Activated CD4-positive, alpha-beta T cell treated with anti-CD3 and anti-CD28 coated beads, Interleukin-2, amount 10 ng/mL, durations not matched to agents 7 days and 5 days (primary cell): Measurements from ENCODE around the gene NME7. TPM values are rescaled to one million over a fixed set of nuclear protein-coding genes. Genes with fewer than 3 reads are reported as not detected.
A peak's percentile ranks its signal among the peaks of the same experiment; 100 is the strongest.

Experiments
- CTCF ChIA-PET: fragments of 350-600 bp; sonication (Branson Sonifier 250); formaldehyde crosslinking; loops from one replicate; lab custom pipeline; 2021; ENCODE audit warnings: antibody characterized with exemption; lab: Charles Lee
- POLR2A ChIA-PET: fragments of 350-600 bp; sonication (Branson Sonifier 250); formaldehyde crosslinking; loops from one replicate; lab custom pipeline; 2021; ENCODE audit warnings: antibody characterized with exemption; lab: Charles Lee
- DNase-seq: peaks from one replicate; pipeline ENCODE4 v3.0.0-alpha.2; 2020
- H3K27ac Mint-ChIP-seq: one replicate; pipeline ENCODE4 v1.8.0; 2021; ENCODE audit warnings: mild to moderate bottlenecking, moderate library complexity, mixed read lengths
- H3K27me3 Mint-ChIP-seq: one replicate; pipeline ENCODE4 v1.8.0; 2021; ENCODE audit warnings: mixed read lengths
- H3K36me3 Mint-ChIP-seq: one replicate; pipeline ENCODE4 v1.8.0; 2021; ENCODE audit warnings: low read depth, mixed read lengths
- H3K4me1 Mint-ChIP-seq: one replicate; pipeline ENCODE4 v1.8.0; 2021; ENCODE audit warnings: mixed read lengths
- H3K4me3 Mint-ChIP-seq: one replicate; pipeline ENCODE4 v1.8.0; 2021; ENCODE audit warnings: mild to moderate bottlenecking, moderate library complexity, mixed read lengths
- H3K9me3 Mint-ChIP-seq: one replicate; pipeline ENCODE4 v1.8.0; 2021; ENCODE audit warnings: mixed read lengths
- total RNA-seq, 2 experiments: library from RNA; stranded (reverse); gene quantifications; one replicate each; pipeline ENCODE4 v1.2.3, GENCODE V29; 2021

Gene NME7
- total RNA-seq, 2 experiments from 2014 or later = 16.6 to 16.9 TPM

DNA sequence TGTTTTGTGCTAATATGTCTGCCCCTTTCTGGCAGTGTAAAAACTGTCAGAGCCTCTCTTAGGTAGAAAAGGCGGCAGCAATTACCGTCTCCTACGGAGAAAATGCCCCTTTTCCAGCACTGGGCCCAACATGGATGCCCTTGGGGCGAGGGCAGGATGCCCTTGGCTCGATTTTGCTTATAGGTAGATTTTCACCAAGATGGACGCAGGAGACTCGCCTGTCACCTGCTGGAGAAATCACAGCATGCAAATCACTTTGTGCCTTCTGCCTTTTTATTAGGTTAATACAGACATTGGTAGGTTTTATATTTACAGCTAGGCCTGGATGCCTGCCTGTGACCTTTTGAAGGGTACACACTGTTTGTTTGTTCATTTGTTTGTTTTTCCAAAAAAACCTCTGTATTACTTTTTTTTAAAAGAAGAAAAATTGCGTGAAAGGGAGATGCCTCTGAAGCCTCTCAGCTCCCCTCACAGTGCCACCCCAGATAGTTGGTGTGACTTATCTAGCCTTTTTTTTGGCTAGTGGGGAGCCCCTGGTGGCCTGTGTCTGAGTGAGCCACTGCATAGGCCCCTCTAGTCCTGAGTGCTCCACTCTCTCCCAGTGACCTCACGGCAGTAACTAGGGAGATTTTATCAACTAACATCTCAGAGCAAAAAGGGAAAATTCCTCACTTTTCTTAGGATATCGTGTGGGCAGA is 258.6 kb downstream of the NME7 start:
- H3K9me3 Mint-ChIP-seq = no peaks in the 10 kb centered on the region
- DNase-seq = no peak
- CTCF ChIA-PET = interaction anchor here (0.6 to 1.4 kb wide), 4 partner anchors 11 to 249 kb away, joined by 3 to 4 read pairs (median 3); no protein-coding TSS in a partner anchor
- peaks cover 13% of the 10 kb centered on the region for H3K27me3 Mint-ChIP-seq
- H3K4me1 Mint-ChIP-seq = peaks cover 28% of the 10 kb centered on the region
- peaks cover 2% of the 10 kb centered on the region for H3K36me3 Mint-ChIP-seq
- no peak overlapping the region for H3K27ac Mint-ChIP-seq
- POLR2A ChIA-PET = no interaction called here
- H3K4me3 Mint-ChIP-seq = no peak overlapping the region

DNA sequence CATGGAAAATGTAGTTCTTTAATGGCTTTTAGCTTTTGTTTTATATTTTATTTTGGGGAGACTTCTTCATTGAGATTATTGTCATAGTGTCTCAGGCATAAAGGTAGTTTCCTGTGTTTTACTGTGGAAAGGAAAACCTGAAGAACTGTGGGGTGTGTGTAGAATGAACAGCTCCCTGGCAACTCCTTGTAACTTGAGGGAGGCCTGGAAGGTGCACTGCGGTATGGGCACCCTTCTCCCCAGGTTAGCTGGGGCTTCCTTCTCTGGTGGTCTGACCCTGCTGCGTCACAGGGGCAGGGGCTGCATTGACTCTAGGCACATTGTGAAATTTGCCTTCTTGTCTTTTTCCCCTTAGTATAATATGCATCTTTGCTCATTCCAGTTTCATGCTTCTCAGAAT is 259.4 kb downstream of the NME7 start:
- H3K36me3 Mint-ChIP-seq = peaks cover 2% of the 10 kb centered on the region
- DNase-seq = no peak
- peaks cover 13% of the 10 kb centered on the region for H3K27me3 Mint-ChIP-seq
- H3K27ac Mint-ChIP-seq = no peak overlapping the region
- CTCF ChIA-PET = interaction anchor here (0.7 to 1.2 kb wide), 2 partner anchors 12 to 13 kb away, joined by 3 to 5 read pairs; no protein-coding TSS in a partner anchor
- POLR2A ChIA-PET = no interaction called here
- H3K4me1 Mint-ChIP-seq = peaks cover 28% of the 10 kb centered on the region
- H3K9me3 Mint-ChIP-seq = no peaks in the 10 kb centered on the region
- peak overlapping the region; percentile 70 for H3K4me3 Mint-ChIP-seq

DNA sequence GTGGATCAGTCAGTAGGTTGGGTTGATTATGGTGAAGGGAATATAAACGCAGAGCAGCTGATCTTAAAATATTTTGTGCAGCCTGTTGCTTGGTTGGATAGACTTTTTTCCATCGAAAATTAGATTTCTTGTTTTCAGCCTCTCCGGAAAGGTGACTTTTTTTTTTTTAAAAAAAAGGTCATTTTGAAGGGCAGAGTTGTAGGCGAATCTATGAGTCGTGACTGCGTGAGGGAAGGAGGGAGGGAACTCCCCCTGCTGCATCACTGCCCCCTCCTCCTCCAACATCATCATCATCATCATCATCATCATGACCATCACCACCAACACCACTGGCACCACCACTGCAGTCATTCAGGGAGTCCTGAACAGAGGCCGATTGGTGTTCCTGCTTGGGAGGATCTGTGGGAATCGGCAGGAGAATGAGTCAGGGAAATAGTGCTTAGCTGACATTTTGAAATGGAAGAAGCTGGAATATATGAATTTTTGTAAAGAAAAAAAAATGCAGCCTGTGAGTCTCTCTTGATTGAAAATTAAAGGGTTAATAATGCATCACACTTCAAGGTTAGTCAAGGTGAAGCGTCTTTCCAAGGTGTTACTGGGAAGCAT is 259.9 kb downstream of the NME7 start:
- H3K27ac Mint-ChIP-seq = no peak overlapping the region
- H3K9me3 Mint-ChIP-seq = no peaks in the 10 kb centered on the region

DNA sequence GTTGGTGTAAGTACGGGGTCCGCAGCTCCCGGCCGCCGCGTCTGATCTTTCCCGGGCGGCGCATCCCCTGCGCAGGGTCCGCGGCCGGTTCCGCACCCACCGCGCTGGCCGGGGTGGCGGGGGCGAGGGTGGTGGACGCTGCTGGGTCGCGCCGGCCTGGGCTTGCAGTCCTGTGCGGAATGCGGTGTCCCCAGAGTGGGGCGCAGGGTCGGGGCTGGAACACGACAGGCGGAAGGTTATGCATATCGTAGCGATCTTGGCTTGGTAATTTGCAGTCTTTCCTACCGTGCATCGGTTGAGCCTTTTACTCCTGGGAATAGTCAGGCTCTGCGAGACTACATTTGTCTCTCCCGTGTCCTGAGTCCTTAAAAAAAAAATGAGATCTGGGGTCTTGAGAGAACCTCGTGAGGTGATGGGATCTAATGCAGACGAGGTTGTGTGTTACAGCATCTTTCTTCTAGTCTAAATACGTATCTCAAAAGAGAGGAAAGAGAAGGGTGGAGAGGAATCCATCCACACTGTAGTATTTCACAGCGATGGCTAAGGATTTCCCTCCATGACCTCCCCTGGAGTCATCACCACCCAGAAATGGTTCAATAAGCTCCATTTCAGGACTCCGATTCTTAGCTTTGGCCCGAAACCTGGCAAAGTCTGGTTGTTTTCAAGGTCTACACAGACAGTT is 260.5 kb downstream of the NME7 start:
- Mint-ChIP-seq H3K4me1 (peaks cover 28% of the 10 kb centered on the region), H3K4me3 (peak overlapping the region; percentile 70), H3K27me3 (peaks cover 15% of the 10 kb centered on the region), H3K27ac (no peak overlapping the region), H3K9me3 (no peaks in the 10 kb centered on the region), H3K36me3 (no peaks in the 10 kb centered on the region)
- CTCF ChIA-PET = interaction anchor here (0.6 to 1.6 kb wide), 5 partner anchors 12 to 585 kb away, joined by 3 to 5 read pairs (median 4); no protein-coding TSS in a partner anchor
- POLR2A ChIA-PET = no interaction called here
- DNase-seq = no peak

More for the DNA sequence above, 259.9 kb downstream of the NME7 start:
- peaks cover 13% of the 10 kb centered on the region for H3K27me3 Mint-ChIP-seq
- CTCF ChIA-PET = interaction anchor here (0.6 to 1.2 kb wide), 3 partner anchors 13 to 585 kb away, joined by 4 to 5 read pairs (median 5); no protein-coding TSS in a partner anchor
- H3K36me3 Mint-ChIP-seq = peaks cover 2% of the 10 kb centered on the region
- peaks cover 28% of the 10 kb centered on the region for H3K4me1 Mint-ChIP-seq
- POLR2A ChIA-PET = no interaction called here
- H3K4me3 Mint-ChIP-seq = peak overlapping the region; percentile 70
- DNase-seq = no peak

DNA sequence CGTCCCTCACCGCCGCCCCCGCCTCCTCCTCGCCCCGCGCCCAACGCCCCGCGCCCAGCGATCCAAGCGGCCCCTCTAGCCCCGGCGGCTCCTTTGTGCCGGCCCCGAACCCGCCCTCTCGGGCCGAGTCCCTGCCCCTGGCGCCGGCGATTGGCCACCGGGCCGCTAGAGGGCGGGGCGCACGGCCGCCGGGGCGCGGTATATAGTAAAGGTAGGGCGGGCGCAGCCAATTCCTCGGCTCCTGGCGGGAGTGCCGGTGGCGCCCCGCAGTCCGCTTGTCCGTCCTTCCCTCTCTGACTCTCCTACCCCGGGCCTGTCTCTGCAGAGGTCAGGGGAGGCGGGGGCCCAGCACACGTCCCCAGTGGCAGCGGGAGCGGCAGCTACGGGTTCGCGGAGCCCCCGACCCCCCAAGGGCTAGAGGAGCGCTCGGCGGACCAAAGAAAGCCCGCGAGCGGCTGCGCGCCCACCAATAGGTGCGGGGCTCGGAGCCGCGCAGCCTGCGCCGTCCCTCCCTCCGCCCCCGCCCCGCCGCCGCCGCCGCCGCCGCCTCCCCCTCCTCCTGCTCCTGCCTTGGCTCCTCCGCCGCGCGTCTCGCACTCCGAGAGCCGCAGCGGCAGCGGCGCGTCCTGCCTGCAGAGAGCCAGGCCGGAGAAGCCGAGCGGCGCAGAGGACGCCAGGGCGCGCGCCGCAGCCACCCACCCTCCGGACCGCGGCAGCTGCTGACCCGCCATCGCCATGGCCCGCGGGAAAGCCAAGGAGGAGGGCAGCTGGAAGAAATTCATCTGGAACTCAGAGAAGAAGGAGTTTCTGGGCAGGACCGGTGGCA is 261.3 kb downstream of the NME7 start, which contains the start of gene ATP1B1:
Gene ATP1B1 (plus strand): TSS at position 596 of the 826 bp plus-strand sequence. CDS start 140 bp downstream, at position 736.
- H3K9me3 Mint-ChIP-seq = no peaks in the 10 kb centered on the region
- no peaks in the 10 kb centered on the region for H3K36me3 Mint-ChIP-seq
- POLR2A ChIA-PET = no interaction called here
- peak within 1 kb of the TSS; percentile 70 for H3K4me3 Mint-ChIP-seq
- CTCF ChIA-PET = interaction anchor here (0.5 to 1.6 kb wide), 3 partner anchors 8 to 87 kb away, joined by 3 read pairs; no protein-coding TSS in a partner anchor
- H3K4me1 Mint-ChIP-seq = peaks cover 28% of the 10 kb centered on the region
- DNase-seq = peak; percentile 80
- H3K27ac Mint-ChIP-seq = peak within 1 kb of the TSS; percentile 60
- H3K27me3 Mint-ChIP-seq = peaks cover 15% of the 10 kb centered on the region

DNA sequence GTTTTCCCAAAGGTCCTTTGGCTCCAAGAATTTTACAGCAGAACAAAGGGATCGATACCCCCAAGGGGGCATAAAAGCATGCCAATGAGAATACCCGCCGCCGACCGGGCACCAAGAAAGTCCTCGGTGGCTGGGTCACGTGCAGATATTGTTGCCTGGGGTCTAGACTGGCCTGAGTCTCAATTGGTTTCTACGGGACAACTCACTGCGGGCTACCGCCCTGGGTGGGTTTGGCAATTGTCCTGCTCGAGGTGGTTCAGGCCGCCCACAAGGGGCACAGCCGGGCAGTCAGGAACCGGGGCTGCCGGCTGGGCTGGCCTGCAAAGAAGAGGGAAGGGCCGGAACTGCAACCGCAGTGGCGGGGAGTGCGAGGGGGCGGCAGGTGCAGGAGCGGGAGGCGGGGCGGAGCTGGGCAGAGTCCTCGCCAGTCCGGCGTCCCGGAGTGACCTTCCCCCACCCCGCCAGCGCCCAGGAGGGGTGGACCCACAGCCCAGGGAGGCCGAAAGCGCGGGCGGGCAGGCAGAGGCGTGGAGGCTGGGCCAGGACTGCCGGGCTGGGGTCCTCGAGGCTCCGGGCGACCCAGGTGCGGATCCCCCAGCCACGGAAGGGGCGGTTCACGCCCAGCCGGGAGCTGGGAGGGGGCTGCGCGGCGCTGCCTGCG is 262.0 kb downstream of the NME7 start:
- Mint-ChIP-seq H3K9me3 (no peaks in the 10 kb centered on the region), H3K4me3 (peak overlapping the region; percentile 63), H3K36me3 (no peaks in the 10 kb centered on the region), H3K27ac (no peak overlapping the region), H3K27me3 (peaks cover 21% of the 10 kb centered on the region), H3K4me1 (peaks cover 28% of the 10 kb centered on the region)
- peak; percentile 26 for DNase-seq
- POLR2A ChIA-PET = no interaction called here
- CTCF ChIA-PET = interaction anchor here (0.5 to 1.7 kb wide), 3 partner anchors 9 to 87 kb away, joined by 3 to 4 read pairs (median 3); no protein-coding TSS in a partner anchor

DNA sequence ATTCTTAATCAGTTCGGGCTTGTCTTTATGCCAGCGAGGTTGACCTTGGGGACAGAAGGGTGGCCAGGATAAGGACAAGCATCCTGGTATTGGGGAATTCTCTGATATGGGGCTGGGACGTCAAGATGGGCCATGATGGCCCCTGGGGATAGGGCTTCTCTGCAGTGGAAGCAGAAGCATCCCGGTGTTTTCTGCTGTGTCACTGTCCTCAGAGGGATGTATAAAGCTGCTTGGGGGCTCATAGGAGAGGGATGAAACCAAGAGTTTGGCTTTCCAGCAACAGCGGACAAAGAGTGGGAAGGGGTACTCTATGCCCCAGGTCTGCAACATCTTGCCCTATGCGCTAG is 262.5 kb downstream of the NME7 start:
- Mint-ChIP-seq H3K9me3 (no peaks in the 10 kb centered on the region), H3K36me3 (no peaks in the 10 kb centered on the region), H3K27ac (no peak overlapping the region), H3K4me1 (peaks cover 23% of the 10 kb centered on the region), H3K27me3 (peaks cover 21% of the 10 kb centered on the region), H3K4me3 (peak overlapping the region; percentile 63)
- ChIA-PET POLR2A (no interaction called here), CTCF (interaction anchor here (1.2 to 1.7 kb wide), 2 partner anchors 10 to 13 kb away, joined by 3 to 4 read pairs; no protein-coding TSS in a partner anchor)
- DNase-seq = no peak

DNA sequence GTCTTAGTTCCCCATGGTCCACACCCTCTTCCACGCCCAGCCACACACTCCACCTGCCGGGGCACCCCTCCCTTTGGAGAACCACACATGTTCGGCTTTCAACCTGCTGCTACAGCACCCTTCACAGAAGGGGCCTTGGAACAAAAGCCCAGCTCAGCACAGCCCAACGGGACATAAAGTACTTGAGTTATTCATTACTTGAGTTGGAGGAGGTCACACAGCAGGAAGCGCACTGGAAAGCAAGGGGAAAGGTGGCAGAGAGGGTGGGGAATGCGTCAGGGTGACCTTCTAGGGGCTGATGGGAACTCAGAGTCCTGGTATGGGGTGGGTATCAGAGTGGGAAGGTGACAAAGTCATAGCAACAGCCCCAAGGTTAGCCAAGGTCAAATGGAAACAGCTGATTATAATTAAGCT is 264.1 kb downstream of the NME7 start:
- Mint-ChIP-seq H3K36me3 (no peaks in the 10 kb centered on the region), H3K4me1 (peaks cover 14% of the 10 kb centered on the region), H3K27me3 (peaks cover 21% of the 10 kb centered on the region), H3K9me3 (no peaks in the 10 kb centered on the region), H3K27ac (no peak overlapping the region), H3K4me3 (no peak overlapping the region)
- ChIA-PET POLR2A (no interaction called here), CTCF (interaction anchor here (0.9 to 1.7 kb wide), 3 partner anchors 9 to 28 kb away, joined by 3 to 4 read pairs (median 3); no protein-coding TSS in a partner anchor)
- DNase-seq = no peak

DNA sequence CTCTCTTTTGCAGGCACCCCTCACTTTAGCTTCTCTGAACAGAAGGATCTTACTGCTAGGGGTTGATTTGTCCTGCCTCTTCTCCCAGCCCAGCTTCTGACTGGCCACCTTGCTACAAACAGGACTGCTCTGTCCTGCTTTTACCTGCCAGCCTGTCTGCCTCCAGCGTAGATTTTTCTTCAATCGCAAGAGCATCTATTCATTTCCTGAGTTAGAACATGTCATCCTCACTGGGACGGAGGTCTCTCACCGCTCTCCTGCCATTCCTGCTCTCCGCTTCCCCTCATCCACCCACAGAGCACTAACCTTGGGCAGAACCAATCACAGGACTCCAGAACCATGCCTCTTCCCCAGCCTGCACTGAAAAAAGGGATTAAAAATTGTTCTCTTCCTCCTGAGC is 264.6 kb downstream of the NME7 start:
- Mint-ChIP-seq H3K4me1 (peaks cover 9% of the 10 kb centered on the region), H3K9me3 (no peaks in the 10 kb centered on the region), H3K27me3 (peaks cover 17% of the 10 kb centered on the region), H3K4me3 (no peak overlapping the region), H3K36me3 (no peaks in the 10 kb centered on the region), H3K27ac (no peak overlapping the region)
- DNase-seq = no peak
- POLR2A ChIA-PET = no interaction called here
- CTCF ChIA-PET = interaction anchor here (1.0 kb wide), 1 partner anchor 28 kb away, joined by 3 read pairs; no protein-coding TSS in a partner anchor

DNA sequence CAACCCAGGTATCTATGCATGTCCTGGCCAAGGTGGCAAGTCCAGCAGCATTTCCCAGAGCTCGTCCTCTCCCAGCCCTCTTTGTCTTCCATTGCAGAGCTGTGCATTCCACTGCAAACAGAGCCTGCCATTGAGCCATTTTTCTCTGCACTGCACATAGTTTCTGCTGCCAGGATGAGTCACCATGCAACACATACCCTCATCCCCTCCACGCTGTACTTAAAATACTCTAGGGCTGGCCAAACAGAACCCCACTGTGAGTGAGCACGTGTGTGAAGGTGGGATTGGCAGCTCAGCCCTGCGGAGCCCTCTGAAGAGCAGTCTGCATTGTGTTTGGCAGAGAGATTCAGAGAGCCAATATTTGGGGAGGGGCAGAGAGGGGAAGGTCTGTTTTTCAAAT is 265.0 kb downstream of the NME7 start:
- no peak overlapping the region for H3K4me3 Mint-ChIP-seq
- H3K9me3 Mint-ChIP-seq = no peaks in the 10 kb centered on the region
- peaks cover 13% of the 10 kb centered on the region for H3K27me3 Mint-ChIP-seq
- H3K4me1 Mint-ChIP-seq = peaks cover 5% of the 10 kb centered on the region
- ChIA-PET POLR2A (no interaction called here), CTCF (no interaction called here)
- no peaks in the 10 kb centered on the region for H3K36me3 Mint-ChIP-seq
- no peak for DNase-seq
- no peak overlapping the region for H3K27ac Mint-ChIP-seq

DNA sequence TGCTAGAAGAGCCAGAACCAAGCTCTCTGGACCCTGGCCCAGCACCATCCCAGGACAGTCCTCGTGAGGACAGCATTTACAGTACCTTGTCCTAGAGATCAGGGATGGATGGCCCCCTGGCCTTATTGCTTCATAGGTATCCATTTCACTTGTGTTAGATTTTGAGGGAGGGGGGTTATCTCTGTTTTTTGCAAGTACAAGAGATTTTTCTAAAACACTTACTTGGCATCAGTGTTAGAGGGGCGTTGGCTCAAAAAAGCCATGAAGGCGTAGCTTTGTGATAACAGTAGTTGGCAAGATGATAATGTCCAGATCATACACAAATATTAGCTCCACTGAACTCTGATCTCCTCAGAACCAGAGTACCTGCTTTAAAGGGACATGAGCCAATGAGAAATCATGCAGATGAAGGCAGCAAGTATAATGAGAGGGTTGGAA is 266.9 kb downstream of the NME7 start:
- Mint-ChIP-seq H3K4me3 (no peak overlapping the region), H3K27ac (no peak overlapping the region), H3K27me3 (peaks cover 8% of the 10 kb centered on the region), H3K4me1 (no peaks in the 10 kb centered on the region), H3K9me3 (peaks cover 2% of the 10 kb centered on the region), H3K36me3 (no peaks in the 10 kb centered on the region)
- ChIA-PET POLR2A (interaction anchor here (0.5 kb wide), 1 partner anchor 45 kb away, joined by 3 read pairs; no protein-coding TSS in a partner anchor), CTCF (interaction anchor here (0.5 to 1.0 kb wide), 2 partner anchors 11 to 12 kb away, joined by 3 read pairs; no protein-coding TSS in a partner anchor)
- DNase-seq = no peak
